Measurements from ENCODE around the gene KCNK15.

Gene KCNK15

GRCh38 chr20:44773070-44773829, 27.6 kb downstream of the KCNK15 start:
- no peak overlapping the region for H3K4me3 ChIP-seq (ENCODE audit: low read depth, low read length)
- no peak for DNase-seq (ENCODE audit: low read depth)

- no peak overlapping the region for H3K4me3 ChIP-seq (ENCODE audit: low read depth, low read length)
- DNase-seq (ENCODE audit: low read depth) = no peak
Observed at GRCh38 chr20:44776980-44777379, 31.3 kb downstream of the KCNK15 start.

- DNase-seq (ENCODE audit: low read depth) = peak; percentile 12
- H3K4me3 ChIP-seq (ENCODE audit: low read depth, low read length) = no peak overlapping the region
Observed at GRCh38 chr20:44780226-44780625, 34.6 kb downstream of the KCNK15 start.

DNA sequence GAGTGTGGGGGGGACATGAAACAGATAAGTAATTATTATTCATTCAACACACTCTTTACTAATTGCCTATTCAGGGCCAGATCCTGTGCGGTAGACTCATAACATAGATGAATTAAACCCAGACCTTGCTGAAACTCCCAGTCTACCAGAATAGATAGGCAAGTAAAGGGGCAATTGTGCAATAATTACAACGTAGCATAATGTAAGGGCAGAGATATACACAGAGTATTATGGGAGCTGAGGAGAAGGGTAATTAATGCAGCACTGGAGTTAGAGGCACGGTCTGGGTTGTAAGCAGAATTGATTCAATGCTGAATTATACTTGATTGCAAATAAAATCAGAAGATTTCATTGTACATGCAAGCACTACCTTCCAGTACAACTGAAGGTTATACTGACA, 35.5 kb downstream of the KCNK15 start:
- no peak for DNase-seq (ENCODE audit: low read depth)
- H3K4me3 ChIP-seq (ENCODE audit: low read depth, low read length) = no peak overlapping the region

- no peak for DNase-seq (ENCODE audit: low read depth)
- H3K4me3 ChIP-seq (ENCODE audit: low read depth, low read length) = no peak overlapping the region
Observed at GRCh38 chr20:44781791-44782190, 36.1 kb downstream of the KCNK15 start.

- no peak for DNase-seq (ENCODE audit: low read depth)
- no peak overlapping the region for H3K4me3 ChIP-seq (ENCODE audit: low read depth, low read length)
Observed at GRCh38 chr20:44784688-44785087, 39.0 kb downstream of the KCNK15 start.

DNA sequence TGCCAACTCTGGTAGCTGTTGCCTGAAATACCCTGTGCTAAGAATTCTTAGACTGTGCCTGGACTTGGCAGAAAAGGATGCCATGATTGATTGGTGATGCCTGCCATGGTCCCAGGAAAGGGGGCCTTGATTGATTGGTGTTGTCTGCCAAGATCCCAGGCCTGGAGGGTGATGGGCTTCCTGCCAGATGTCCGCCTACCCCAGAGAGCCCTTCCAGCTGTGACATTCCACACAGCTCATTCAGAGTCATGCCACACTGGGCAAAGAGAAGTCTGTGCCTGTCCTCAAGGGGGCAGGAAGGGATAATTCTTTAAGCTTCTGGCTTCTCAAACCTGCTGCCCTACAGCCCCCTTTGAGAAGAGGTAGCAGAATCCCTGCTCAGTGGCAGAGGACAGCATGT, 40.1 kb downstream of the KCNK15 start:
- no peak for DNase-seq (ENCODE audit: low read depth)
- no peak overlapping the region for H3K4me3 ChIP-seq (ENCODE audit: low read depth, low read length)

DNA sequence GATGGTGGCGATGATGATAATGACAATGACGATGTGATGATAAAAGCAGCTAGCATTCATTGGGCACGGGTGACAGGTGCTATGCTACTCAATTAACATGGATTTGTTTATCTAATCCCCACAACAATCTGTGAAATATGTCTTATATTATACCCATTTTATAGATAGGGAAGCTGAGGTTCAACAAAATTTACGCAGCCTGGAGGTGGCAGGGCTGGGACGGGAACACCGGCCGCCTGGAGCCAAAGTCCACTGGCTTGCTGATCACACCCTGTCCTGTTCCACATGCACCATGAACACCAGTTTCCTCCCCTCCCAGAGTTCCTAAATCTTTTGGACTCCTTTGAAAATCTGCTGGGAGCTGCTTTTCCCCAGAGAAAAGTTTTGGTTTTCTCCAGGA, 41.6 kb downstream of the KCNK15 start:
- DNase-seq (ENCODE audit: low read depth) = no peak
- H3K4me3 ChIP-seq (ENCODE audit: low read depth, low read length) = no peak overlapping the region

DNA sequence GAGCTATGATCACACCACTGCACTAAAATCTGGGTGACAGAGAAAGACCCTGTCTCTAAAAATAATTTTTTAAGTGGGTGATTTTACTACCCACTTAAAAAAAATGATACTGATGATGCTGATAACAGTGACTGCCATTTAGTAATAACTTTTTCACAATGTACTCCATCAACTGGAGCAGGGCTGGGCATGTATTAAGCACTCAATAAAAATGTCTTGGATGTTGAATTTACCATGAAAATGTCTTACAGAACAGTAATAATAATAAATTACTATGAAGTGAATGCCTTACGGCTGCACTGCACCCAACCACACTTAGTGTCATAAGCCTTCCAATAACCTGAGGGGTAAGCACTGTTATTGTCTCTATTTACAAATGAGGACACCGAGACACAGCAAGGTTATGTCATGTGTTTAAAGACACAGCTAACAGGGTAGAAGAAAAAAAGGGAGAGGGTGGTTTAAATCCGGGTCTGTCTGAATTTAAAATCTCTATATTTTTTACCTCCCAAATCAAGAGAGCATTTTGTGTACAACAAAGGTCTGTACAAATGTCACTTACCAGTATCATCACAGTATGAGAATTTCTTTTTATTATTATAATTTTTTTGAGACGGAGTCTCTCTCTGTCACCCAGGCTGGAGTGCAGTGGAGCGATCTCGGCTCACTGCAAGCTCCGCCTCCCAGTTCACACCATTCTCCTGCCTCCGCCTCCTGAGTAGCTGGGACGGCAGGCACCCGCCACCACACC, 43.2 kb downstream of the KCNK15 start:
- H3K4me3 ChIP-seq (ENCODE audit: low read depth, low read length) = no peak overlapping the region
- DNase-seq (ENCODE audit: low read depth) = no peak

DNA sequence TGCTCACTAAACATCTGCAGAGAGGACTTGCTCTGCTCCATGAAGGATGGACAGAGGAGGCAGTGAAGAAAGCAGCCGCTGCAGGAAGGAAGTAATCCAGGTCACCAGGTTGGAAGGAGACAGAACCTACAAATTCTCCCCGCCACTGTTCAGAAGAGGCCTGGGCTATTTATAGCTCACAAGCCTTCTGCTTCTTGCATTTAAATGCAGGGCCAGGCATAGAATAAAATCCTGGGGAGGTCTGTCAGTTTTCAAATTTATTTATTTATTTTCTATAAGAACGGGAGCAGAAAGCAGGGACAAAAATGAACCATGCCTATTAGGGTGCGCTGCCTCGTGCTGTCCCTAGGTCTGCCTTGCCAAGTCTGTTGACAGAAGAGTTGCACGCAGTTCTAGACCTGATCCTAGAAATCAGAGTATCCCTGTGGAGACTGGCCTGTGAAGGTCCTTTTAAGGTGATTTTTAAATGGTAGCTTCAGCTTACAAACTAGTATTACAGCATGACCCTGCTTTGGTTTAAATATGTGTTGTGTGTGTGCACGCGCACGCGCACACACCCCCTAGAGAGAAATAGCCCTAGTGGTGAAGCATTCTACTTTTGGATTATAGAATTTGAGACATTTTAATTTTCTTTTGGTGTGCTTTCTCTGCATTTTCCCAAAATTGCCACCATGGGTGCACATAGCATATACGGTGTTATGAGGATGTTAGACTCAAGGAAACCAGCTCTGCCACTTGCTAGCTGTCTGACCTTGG, 45.2 kb downstream of the KCNK15 start:
- H3K4me3 ChIP-seq (ENCODE audit: low read depth, low read length) = no peak overlapping the region
- DNase-seq (ENCODE audit: low read depth) = no peak

DNA sequence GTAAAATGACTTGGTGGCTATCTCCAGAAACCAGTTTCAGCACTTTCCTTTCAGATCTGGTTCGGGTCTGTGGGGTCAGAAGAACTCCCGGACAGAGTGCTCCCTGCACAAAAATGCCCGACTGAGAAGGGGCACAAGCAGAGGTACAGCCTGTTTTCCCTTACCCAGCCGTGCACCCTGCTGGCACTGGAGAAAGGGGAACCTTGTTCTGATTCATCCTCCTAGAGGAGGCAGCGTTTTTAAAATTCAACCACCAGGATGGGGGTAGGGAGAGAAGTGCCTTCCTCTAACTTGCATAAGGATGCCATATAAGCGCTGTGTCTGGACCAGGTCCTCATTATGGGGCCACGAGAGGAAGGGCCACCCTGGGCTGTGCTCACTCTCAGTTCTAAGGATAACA, 47.1 kb downstream of the KCNK15 start:
- no peak overlapping the region for H3K4me3 ChIP-seq (ENCODE audit: low read depth, low read length)
- DNase-seq (ENCODE audit: low read depth) = no peak

GRCh38 chr20:44795836-44796235, 50.2 kb downstream of the KCNK15 start:
- DNase-seq (ENCODE audit: low read depth) = no peak
- H3K4me3 ChIP-seq (ENCODE audit: low read depth, low read length) = no peak overlapping the region

DNA sequence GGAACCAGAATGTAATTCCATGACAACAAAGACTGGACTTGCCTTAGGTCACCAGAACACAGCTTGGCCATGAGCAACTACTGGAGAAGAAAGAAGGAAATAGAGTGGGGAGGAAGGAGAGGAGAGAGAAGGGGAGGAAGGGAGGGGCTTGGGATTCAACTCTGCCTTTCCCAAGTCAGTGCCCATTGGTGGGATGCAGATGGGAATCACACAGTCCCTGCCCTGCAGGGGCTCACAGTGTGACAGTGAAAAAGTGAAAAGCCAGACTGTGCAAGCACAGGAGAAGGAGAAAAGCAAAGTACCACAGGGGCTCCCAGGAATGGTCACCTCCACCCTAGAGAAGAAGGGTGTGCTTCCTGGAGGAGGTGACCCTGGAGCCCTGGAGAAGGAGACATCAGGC, 50.6 kb downstream of the KCNK15 start:
- no peak for DNase-seq (ENCODE audit: low read depth)
- no peak overlapping the region for H3K4me3 ChIP-seq (ENCODE audit: low read depth, low read length)

DNA sequence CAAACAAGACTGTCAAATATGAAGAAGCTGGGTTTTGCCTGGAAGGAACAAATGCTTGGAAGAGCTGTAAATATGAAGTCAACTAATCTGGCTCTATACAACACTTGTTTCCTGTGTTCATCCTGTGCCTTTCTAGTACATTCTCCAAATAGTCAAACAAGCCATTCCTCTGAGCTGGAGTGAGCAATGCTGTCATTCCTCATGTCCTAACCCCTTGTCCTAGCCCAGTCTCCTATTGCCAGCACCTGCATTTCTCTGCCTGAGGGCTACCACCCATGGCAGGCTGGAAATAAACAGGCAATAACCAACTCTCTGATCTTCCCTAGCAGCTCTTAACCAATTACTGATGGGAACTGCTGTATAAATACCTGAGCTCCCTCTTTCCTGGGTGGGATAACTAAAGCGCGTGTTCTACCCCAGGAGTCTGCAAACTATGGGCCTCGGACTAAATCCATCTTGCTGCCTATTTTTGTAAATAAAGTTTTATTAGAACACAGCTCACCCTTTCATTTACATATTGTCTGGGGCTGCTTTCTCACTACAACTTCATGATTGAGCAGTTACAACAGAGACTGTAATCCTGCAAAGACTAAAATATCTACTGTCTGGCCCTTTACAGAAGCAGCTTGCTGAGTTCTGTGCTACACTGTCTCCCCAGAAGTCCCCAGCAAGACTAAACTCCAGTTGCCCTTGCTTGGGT, 51.2 kb downstream of the KCNK15 start:
- no peak overlapping the region for H3K4me3 ChIP-seq (ENCODE audit: low read depth, low read length)
- DNase-seq (ENCODE audit: low read depth) = no peak

GRCh38 chr20:44799691-44800090, 54.0 kb downstream of the KCNK15 start:
- H3K4me3 ChIP-seq (ENCODE audit: low read depth, low read length) = no peak overlapping the region
- DNase-seq (ENCODE audit: low read depth) = no peak

DNA sequence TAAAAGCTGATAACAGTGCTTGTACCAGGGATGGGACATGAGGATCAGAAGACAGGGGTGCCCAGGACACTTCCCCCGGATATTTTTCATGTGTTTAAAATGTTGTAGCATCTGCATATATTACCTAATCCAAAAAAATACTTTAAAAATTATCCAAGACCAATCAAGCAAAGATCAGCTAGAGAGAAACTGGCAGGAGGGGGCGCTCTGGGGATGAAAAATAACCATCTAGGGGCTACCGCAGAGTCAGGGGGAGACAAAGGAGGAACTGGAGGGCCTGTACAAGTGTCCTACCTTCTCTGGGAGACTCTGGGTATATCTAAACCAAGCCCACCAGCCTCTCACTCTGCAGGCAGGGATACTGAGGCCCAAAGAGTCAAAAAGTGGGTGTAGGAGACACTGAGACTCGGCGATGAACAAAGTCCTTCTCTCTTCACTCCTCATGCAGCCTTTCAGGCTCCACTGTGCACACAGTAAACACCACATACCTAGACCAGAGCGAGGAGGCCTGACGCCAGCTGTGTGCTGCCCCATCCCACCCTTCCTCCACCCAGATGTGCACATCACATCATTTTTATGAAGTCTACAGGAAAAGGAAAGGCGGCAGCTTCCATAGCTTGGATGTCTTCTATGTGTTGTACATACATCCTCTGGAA, 54.9 kb downstream of the KCNK15 start:
- no peak for DNase-seq (ENCODE audit: low read depth)
- H3K4me3 ChIP-seq (ENCODE audit: low read depth, low read length) = no peak overlapping the region

Measured in skeletal muscle cell (primary cell).